ENCODE results near the gene CCDC69. TPM values are rescaled to one million over a fixed set of nuclear protein-coding genes. Genes with fewer than 3 reads are reported as not detected.

CCDC69 gene
- polyA plus RNA-seq, 2 of the 4 experiments (the other 2 are of a cell fraction), result 2.9 to 3.0 TPM

GRCh38 chr5:151253605-151253950 lies 29.7 kb upstream of the CCDC69 start (continued):
- TF ChIP-seq GATA3 (IDR thresholded peaks at IDR 0.05; ENCODE audit: borderline replicate concordance) (no peak), HEYL (CRISPR knock-in tag; IDR thresholded peaks at IDR 0.05) (no peak)

- TF ChIP-seq POLR2A (IDR thresholded peaks at IDR 0.05; ENCODE audit: low read length), result peak; percentile 64
- TF ChIP-seq NFE2L2 (conservative IDR thresholded peaks at IDR 0.05; ENCODE audit: low read length), result no peak
- TF ChIP-seq MAX (IDR thresholded peaks at IDR 0.05), result 0 out of 2 replicates have a peak, but pooled peaks have one; percentile 32
- TF ChIP-seq CEBPB (IDR thresholded peaks at IDR 0.05), result peak; percentile 46 to 84; a peak in 3 of 4 replicates
- TF ChIP-seq, protein P1, sequence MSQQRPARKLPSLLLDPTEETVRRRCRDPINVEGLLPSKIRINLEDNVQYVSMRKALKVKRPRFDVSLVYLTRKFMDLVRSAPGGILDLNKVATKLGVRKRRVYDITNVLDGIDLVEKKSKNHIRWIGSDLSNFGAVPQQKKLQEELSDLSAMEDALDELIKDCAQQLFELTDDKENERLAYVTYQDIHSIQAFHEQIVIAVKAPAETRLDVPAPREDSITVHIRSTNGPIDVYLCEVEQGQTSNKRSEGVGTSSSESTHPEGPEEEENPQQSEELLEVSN (IDR thresholded peaks at IDR 0.05; ENCODE audit: borderline replicate concordance, low read depth), result peak; percentile 69; the same call in 1 of the 2 replicates
- Histone ChIP-seq H3K4me1 (peaks cover 13% of the 10 kb centered on the region; the same call in 2 of the 3 replicates), H3K27ac (peak within 1 kb of the TSS; percentile 71 to 86), H3K9me3 (no peaks in the 10 kb centered on the region), H3K4me2 (peak within 1 kb of the TSS; percentile 84), H3K4me3 (peak within 1 kb of the TSS; percentile 59)
- DNase-seq (ENCODE audit: low read depth in 1 of 2, low spot score in 1 of 2), result peak; percentile 98 to 99
- WGBS (ENCODE audit: missing lambda C conversion rate), result 8% methylated on average over 19 of the region's 52 CpGs
- CTCF ChIA-PET, result interaction anchor here (0.7 to 1.9 kb wide), 9 partner anchors 14 to 205 kb away, joined by 3 to 9 read pairs (median 3); partner anchors contain the start of gene SLC36A1
- ATAC-seq, result peak; percentile 96 to 99
- FAIRE-seq, result no peak
- POLR2A ChIA-PET, result interaction anchor here (0.6 to 1.6 kb wide), 18 partner anchors 9 to 518 kb away, joined by 3 to 11 read pairs (median 4); partner anchors contain the start of genes ANXA6, CCDC69, DCTN4 and G3BP1
Observed at GRCh38 chr5:151252762-151253604, 29.1 kb upstream of the CCDC69 start, which contains the start of gene GM2A. GM2A (plus strand) TSS chr5:151253185; CDS start chr5:151253217, 32 bp downstream.

DNA sequence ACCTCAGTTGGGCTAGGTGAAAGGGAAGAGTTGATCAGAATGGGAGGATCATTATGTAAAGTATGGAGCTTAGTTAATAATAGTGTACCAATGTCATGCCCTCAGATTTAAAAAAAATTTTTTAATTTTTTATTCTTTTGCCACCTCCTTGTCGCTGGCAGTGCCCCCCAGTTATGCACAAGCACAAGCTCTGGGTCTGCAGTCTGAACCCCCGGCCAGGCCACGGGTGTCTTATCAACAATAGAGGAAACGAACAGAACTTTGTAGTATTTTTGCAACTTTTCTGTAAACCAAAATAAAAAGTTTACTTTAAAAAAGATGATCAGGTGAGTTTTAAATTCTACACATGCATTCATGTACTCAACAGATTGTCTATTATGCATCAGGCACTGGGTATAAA lies 27.7 kb upstream of the CCDC69 start:
- TF ChIP-seq SMC3 (IDR thresholded peaks at IDR 0.05) (no peak), MAZ (IDR thresholded peaks at IDR 0.05; ENCODE audit: borderline replicate concordance, low read depth, low read length) (no peak), CEBPB (IDR thresholded peaks at IDR 0.05) (no peak)
- Histone ChIP-seq H3K4me2 (peak overlapping the region; percentile 81; the same call in 2 of the 3 replicates), H3K4me1 (peaks cover 6% of the 10 kb centered on the region; the same call in 1 of the 3 replicates), H3K4me3 (no peak overlapping the region), H3K27ac (no peak overlapping the region), H3K9me3 (no peaks in the 10 kb centered on the region)
- ATAC-seq (no peak), DNase-seq (ENCODE audit: low read depth in 1 of 2, low spot score in 1 of 2) (no peak), FAIRE-seq (no peak)
- ChIA-PET POLR2A (interaction anchor here (0.7 to 1.6 kb wide), 4 partner anchors 10 to 202 kb away, joined by 3 to 11 read pairs (median 7); partner anchors contain the start of gene CCDC69), CTCF (interaction anchor here (0.7 to 1.7 kb wide), 4 partner anchors 12 to 991 kb away, joined by 3 to 7 read pairs (median 4); no protein-coding TSS in a partner anchor)
- 97% methylated on average over 4 of the region's 4 CpGs for WGBS (ENCODE audit: missing lambda C conversion rate)

GRCh38 chr5:151251001-151251551 lies 27.2 kb upstream of the CCDC69 start:
- ChIA-PET CTCF (interaction anchor here (0.9 to 1.5 kb wide), 2 partner anchors 13 to 14 kb away, joined by 3 to 9 read pairs; no protein-coding TSS in a partner anchor), POLR2A (no interaction called here)
- no peak overlapping the region for H3K4me2 ChIP-seq
- 85% methylated on average over 5 of the region's 5 CpGs for WGBS (ENCODE audit: missing lambda C conversion rate)
- H3K4me1 ChIP-seq, result peaks cover 6% of the 10 kb centered on the region; the same call in 1 of the 3 replicates
- FAIRE-seq (no peak), ATAC-seq (no peak), DNase-seq (ENCODE audit: low read depth in 1 of 2, low spot score in 1 of 2) (no peak)
- H3K27ac ChIP-seq, result no peak overlapping the region
- TF ChIP-seq FOXS1 (CRISPR knock-in tag; IDR thresholded peaks at IDR 0.05) (no peak), REST (IDR thresholded peaks at IDR 0.05) (no peak), ZC3H11A (IDR thresholded peaks at IDR 0.05) (no peak), ZSCAN20 (CRISPR knock-in tag; IDR thresholded peaks at IDR 0.05) (no peak), HDAC2 (IDR thresholded peaks at IDR 0.05) (no peak)
- H3K9me3 ChIP-seq, result no peaks in the 10 kb centered on the region
- H3K4me3 ChIP-seq, result no peak overlapping the region
